ENCODE results near the gene NUMB.

NUMB gene

DNA sequence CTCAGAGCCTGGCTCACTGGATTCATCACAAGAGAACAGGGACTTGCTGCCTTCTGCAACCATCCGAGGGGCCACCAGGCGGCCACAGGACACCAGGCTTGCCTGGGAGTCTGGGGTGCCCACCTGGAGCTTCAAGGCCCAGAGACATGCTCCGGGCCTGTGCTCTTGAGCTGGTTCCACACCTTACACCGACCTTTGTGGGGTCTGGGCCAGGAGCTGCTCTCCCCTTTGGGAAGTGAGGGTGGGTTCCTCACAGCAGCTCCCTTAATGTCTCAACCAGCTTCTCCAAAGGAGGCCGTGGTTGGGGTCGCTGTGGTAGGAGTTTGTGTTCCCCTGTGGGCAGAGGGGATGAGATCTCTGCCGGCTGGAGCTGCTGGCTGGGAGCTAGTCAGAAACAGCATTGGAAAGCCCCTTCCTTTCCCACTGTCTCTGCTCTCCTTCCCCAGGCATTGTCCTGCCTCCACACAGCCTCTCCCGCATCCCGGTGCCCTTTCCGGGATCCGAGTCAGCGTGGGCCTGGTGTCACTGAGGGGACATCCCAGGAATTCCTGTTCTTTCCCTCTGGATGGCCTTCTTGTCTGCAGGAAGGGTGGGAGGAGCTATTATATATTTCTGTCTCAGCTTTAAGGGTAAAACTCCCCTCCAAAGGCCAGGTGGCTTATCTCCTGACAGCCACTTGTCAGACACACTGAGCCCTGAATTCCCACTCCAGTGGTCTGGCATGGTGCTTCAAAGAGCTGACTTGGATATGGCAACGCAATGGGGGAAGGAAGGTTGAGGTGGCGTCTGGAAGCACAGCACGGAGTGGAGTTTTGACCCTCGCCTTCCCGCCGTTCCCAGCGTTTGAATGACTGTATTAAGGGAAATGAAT lies 226.1 kb downstream of the NUMB start:
- no peak for TF ChIP-seq CTCF (conservative IDR thresholded peaks at IDR 0.05; ENCODE audit: low read depth)
- no peak for DNase-seq (ENCODE audit: low spot score)
- CTCF ChIA-PET: no interaction called here
- H3K27ac ChIP-seq: no peak overlapping the region
- POLR2A ChIA-PET (ENCODE audit: low non-redundant PET): no interaction called here

GRCh38 chr14:73230051-73230450 lies 228.3 kb downstream of the NUMB start:
- ChIA-PET CTCF (no interaction called here), POLR2A (ENCODE audit: low non-redundant PET) (no interaction called here)
- no peak overlapping the region for H3K27ac ChIP-seq
- no peak for DNase-seq (ENCODE audit: low spot score)
- TF ChIP-seq CTCF (conservative IDR thresholded peaks at IDR 0.05; ENCODE audit: low read depth): no peak

DNA sequence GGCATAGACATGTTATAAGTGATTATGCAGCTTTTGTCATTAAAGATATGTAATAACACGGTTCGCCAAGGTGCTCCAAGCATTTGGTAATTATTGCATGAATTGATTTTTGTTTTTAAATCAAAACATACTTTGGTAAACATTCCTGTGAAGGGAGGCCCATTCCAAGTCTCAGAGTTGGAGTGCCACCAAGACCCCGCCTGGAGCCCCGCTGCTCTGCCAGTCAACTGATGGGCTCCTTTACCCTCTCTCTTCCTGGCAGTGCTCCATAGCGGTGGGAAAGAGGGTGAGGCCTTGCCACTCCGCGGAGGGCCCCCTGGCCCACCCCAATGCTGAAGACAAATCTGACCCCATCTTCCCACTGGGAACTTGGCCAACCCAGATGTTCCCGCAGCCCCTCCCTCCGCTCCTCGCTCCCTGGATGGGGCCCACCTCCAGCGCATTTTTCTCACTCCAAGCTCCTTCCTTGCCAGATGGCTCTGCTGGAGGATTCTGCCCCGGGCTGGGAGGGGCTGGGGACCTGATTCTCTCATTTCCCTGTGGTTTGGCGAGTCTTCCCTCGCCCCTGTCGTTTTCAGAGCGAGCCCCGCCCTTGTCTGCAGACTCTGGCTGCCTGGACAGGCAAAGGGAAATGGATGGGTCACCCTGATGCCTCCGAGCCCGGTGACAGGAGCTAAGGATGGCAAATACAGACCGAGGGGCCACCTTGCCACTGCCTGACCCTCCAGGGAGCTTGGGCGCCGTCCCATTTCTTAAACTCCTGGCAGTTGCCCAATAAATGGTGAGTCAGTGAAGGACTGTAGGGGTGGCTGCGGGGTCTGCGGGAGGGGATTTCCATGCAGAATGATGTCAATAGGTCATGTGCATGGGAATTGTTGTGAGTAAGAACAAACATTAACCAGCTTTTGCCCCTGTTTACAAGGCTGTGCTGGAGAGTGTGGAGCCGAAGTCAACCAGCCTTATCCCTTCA lies 230.2 kb downstream of the NUMB start:
- POLR2A ChIA-PET (ENCODE audit: low non-redundant PET): no interaction called here
- no peak for TF ChIP-seq CTCF (conservative IDR thresholded peaks at IDR 0.05; ENCODE audit: low read depth)
- H3K27ac ChIP-seq: peak overlapping the region; percentile 77
- CTCF ChIA-PET: interaction anchor here (0.5 to 1.0 kb wide), 2 partner anchors 13 to 168 kb away, joined by 3 read pairs; no protein-coding TSS in a partner anchor
- peak; percentile 64 for DNase-seq (ENCODE audit: low spot score)

DNA sequence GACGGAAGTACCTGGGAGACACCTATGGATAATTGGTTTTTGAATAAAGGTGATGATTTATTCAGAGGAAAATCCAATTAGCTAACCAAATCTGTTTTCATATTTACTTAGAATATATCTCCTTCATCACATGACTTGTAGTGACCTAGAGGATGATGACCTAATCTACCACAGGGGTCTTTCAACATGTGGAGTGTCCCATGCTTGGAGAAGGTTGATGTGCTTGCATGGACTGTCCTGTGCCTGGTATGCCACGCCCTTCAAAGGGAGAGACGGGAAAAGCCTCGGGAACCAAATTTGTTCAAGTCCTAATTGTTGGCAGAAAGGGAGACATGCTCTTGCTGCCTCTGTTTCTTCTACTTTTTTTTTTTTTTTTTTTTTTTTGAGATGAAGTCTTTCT lies 232.8 kb downstream of the NUMB start:
- no peak overlapping the region for H3K27ac ChIP-seq
- CTCF ChIA-PET: no interaction called here
- no peak for DNase-seq (ENCODE audit: low spot score)
- POLR2A ChIA-PET (ENCODE audit: low non-redundant PET): no interaction called here
- TF ChIP-seq CTCF (conservative IDR thresholded peaks at IDR 0.05; ENCODE audit: low read depth): no peak
